ENCODE measurements around the gene NSD2. TPM values are rescaled to one million over a fixed set of nuclear protein-coding genes. Genes with fewer than 3 reads are reported as not detected.

NSD2 gene
- total and polyA plus RNA-seq, 4 donors = 5.1 to 71.5 (median 11.6) TPM

- no peak for DNase-seq (ENCODE audit: low spot score)
- no peaks in the 10 kb centered on the region for H3K9me3 ChIP-seq (ENCODE audit: control insufficient read depth in 4 of 4, low read length in 3 of 4)
- peaks cover 0 to 3% (median under 1%) of the 10 kb centered on the region in 4 donors for H3K36me3 ChIP-seq (ENCODE audit: control insufficient read depth in 4 of 4, insufficient read depth in 3 of 4, low read depth in 1 of 4, low read length in 3 of 4)
- TF ChIP-seq ZBTB33 (IDR thresholded peaks at IDR 0.05) = no peak
- no peak for TF ChIP-seq GABPA (IDR thresholded peaks at IDR 0.05 in 1 of 2, conservative IDR thresholded peaks at IDR 0.05 in 1 of 2)
- no peak for TF ChIP-seq JUND (IDR thresholded peaks at IDR 0.05)
- TF ChIP-seq, protein P1, sequence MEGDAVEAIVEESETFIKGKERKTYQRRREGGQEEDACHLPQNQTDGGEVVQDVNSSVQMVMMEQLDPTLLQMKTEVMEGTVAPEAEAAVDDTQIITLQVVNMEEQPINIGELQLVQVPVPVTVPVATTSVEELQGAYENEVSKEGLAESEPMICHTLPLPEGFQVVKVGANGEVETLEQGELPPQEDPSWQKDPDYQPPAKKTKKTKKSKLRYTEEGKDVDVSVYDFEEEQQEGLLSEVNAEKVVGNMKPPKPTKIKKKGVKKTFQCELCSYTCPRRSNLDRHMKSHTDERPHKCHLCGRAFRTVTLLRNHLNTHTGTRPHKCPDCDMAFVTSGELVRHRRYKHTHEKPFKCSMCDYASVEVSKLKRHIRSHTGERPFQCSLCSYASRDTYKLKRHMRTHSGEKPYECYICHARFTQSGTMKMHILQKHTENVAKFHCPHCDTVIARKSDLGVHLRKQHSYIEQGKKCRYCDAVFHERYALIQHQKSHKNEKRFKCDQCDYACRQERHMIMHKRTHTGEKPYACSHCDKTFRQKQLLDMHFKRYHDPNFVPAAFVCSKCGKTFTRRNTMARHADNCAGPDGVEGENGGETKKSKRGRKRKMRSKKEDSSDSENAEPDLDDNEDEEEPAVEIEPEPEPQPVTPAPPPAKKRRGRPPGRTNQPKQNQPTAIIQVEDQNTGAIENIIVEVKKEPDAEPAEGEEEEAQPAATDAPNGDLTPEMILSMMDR (IDR thresholded peaks at IDR 0.05; ENCODE audit: low read depth, low read length, missing input control) = no peak
- no peak for TF ChIP-seq FOXA1 (IDR thresholded peaks at IDR 0.05)
- TF ChIP-seq NR2F2 (IDR thresholded peaks at IDR 0.05) = no peak
- peak overlapping the region; percentile 17 to 97 for H3K9ac ChIP-seq (ENCODE audit: low read depth in 1 of 2, low read length in 2 of 2)
- WGBS = 2% methylated on average over 57 of the region's 57 CpGs
- H3K27ac ChIP-seq (ENCODE audit: low read depth in 1 of 2, low read length in 2 of 2) = no peak overlapping the region
- peak overlapping the region; percentile 75 to 99 (median 97) for H3K4me3 ChIP-seq (ENCODE audit: low read depth in 1 of 3, low read length in 3 of 3)
- H3K27me3 ChIP-seq (ENCODE audit: control insufficient read depth in 4 of 4, insufficient read depth in 4 of 4, low read length in 3 of 4) = no peaks in the 10 kb centered on the region
- H3K4me1 ChIP-seq (ENCODE audit: control insufficient read depth in 4 of 4, insufficient read depth in 4 of 4, low read length in 3 of 4) = peaks cover 0 to 19% (median 9%) of the 10 kb centered on the region in 4 donors
Observed at GRCh38 chr4:2007804-2008670, 136.8 kb downstream of the NSD2 start.

- peak overlapping the region; percentile 17 to 97 for H3K9ac ChIP-seq (ENCODE audit: low read depth in 1 of 2, low read length in 2 of 2)
Observed at GRCh38 chr4:2008671-2008920, 137.4 kb downstream of the NSD2 start.

More at GRCh38 chr4:2008671-2008920, 137.4 kb downstream of the NSD2 start:
- Histone ChIP-seq H3K27me3 (ENCODE audit: control insufficient read depth in 4 of 4, insufficient read depth in 4 of 4, low read length in 3 of 4) (no peaks in the 10 kb centered on the region), H3K27ac (ENCODE audit: low read depth in 1 of 2, low read length in 2 of 2) (peak overlapping the region; percentile 99 to 100), H3K4me3 (ENCODE audit: low read depth in 1 of 3, low read length in 3 of 3) (peak overlapping the region; percentile 75 to 99 (median 97)), H3K4me1 (ENCODE audit: control insufficient read depth in 4 of 4, insufficient read depth in 4 of 4, low read length in 3 of 4) (peaks cover 0 to 19% (median 9%) of the 10 kb centered on the region in 4 donors), H3K36me3 (ENCODE audit: control insufficient read depth in 4 of 4, insufficient read depth in 3 of 4, low read depth in 1 of 4, low read length in 3 of 4) (peaks cover 0 to 3% (median under 1%) of the 10 kb centered on the region in 4 donors), H3K9me3 (ENCODE audit: control insufficient read depth in 4 of 4, low read length in 3 of 4) (no peaks in the 10 kb centered on the region)
- no peak for DNase-seq (ENCODE audit: low spot score)
- TF ChIP-seq ZBTB33 (IDR thresholded peaks at IDR 0.05) = no peak
- no peak for TF ChIP-seq HNF4G (IDR thresholded peaks at IDR 0.05)
- TF ChIP-seq, protein P2, sequence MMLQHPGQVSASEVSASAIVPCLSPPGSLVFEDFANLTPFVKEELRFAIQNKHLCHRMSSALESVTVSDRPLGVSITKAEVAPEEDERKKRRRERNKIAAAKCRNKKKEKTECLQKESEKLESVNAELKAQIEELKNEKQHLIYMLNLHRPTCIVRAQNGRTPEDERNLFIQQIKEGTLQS (IDR thresholded peaks at IDR 0.05) = no peak
- no peak for TF ChIP-seq NR2F2 (IDR thresholded peaks at IDR 0.05)
- TF ChIP-seq SP1 (IDR thresholded peaks at IDR 0.05) = no peak
- TF ChIP-seq JUND (IDR thresholded peaks at IDR 0.05) = no peak
- TF ChIP-seq RAD21 (IDR thresholded peaks at IDR 0.05) = no peak
- no peak for TF ChIP-seq HNF4A (conservative IDR thresholded peaks at IDR 0.05)
- TF ChIP-seq TAF1 (conservative IDR thresholded peaks at IDR 0.05) = no peak
- no peak for TF ChIP-seq EGR1 (IDR thresholded peaks at IDR 0.05; ENCODE audit: low read depth in 2 of 2)
- TF ChIP-seq YY1 (IDR thresholded peaks at IDR 0.05) = no peak
- TF ChIP-seq, protein P1 (IDR thresholded peaks at IDR 0.05; ENCODE audit: low read depth, low read length, missing input control) = no peak
- TF ChIP-seq, protein P3, sequence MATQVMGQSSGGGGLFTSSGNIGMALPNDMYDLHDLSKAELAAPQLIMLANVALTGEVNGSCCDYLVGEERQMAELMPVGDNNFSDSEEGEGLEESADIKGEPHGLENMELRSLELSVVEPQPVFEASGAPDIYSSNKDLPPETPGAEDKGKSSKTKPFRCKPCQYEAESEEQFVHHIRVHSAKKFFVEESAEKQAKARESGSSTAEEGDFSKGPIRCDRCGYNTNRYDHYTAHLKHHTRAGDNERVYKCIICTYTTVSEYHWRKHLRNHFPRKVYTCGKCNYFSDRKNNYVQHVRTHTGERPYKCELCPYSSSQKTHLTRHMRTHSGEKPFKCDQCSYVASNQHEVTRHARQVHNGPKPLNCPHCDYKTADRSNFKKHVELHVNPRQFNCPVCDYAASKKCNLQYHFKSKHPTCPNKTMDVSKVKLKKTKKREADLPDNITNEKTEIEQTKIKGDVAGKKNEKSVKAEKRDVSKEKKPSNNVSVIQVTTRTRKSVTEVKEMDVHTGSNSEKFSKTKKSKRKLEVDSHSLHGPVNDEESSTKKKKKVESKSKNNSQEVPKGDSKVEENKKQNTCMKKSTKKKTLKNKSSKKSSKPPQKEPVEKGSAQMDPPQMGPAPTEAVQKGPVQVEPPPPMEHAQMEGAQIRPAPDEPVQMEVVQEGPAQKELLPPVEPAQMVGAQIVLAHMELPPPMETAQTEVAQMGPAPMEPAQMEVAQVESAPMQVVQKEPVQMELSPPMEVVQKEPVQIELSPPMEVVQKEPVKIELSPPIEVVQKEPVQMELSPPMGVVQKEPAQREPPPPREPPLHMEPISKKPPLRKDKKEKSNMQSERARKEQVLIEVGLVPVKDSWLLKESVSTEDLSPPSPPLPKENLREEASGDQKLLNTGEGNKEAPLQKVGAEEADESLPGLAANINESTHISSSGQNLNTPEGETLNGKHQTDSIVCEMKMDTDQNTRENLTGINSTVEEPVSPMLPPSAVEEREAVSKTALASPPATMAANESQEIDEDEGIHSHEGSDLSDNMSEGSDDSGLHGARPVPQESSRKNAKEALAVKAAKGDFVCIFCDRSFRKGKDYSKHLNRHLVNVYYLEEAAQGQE (IDR thresholded peaks at IDR 0.05) = no peak
- TF ChIP-seq, protein P4, sequence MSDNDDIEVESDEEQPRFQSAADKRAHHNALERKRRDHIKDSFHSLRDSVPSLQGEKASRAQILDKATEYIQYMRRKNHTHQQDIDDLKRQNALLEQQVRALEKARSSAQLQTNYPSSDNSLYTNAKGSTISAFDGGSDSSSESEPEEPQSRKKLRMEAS (IDR thresholded peaks at IDR 0.05) = no peak
- TF ChIP-seq GABPA (IDR thresholded peaks at IDR 0.05 in 1 of 2, conservative IDR thresholded peaks at IDR 0.05 in 1 of 2) = no peak
- TF ChIP-seq FOXA1 (IDR thresholded peaks at IDR 0.05) = no peak
- TF ChIP-seq RXRA (IDR thresholded peaks at IDR 0.05) = no peak
- no peak for TF ChIP-seq FOXA2 (IDR thresholded peaks at IDR 0.05)
- under 1% methylated on average over 27 of the region's 27 CpGs for WGBS

Data from liver (tissue), 9 donors.